CD14-positive monocyte (primary cell): ENCODE measurements around the gene KCNK3. TPM values are rescaled to one million over a fixed set of nuclear protein-coding genes. Genes with fewer than 3 reads are reported as not detected.

ENCODE experiments used
- DNase-seq, 3 donors: peaks; one replicate each; pipeline ENCODE4 v3.0.0-alpha.2; 2011 to 2022
- H2AFZ ChIP-seq: 2 replicates; pipeline ENCODE4 v1.6.0; 2012; ENCODE audit warnings: mild to moderate bottlenecking, low read depth, low read length, inconsistent platforms; ENCODE audit not compliant: insufficient read depth, poor library complexity, severe bottlenecking
- H3K27ac ChIP-seq, 2 donors: 1 replicate in 1 of 2; 2 replicates in 1 of 2; pipeline ENCODE4 v1.5.1; 2012 to 2013; ENCODE audit warnings: low read length in 2 of 2, control low read depth in 1 of 2, inconsistent platforms in 1 of 2, low read depth in 1 of 2, mild to moderate bottlenecking in 1 of 2
- H3K27me3 ChIP-seq, 2 donors: one replicate each; pipeline versions ENCODE4 v1.6.0 to v1.6.1; 2011 to 2013; ENCODE audit warnings: low read length in 2 of 2; ENCODE audit not compliant: control insufficient read depth in 2 of 2, insufficient read depth in 2 of 2
- H3K36me3 ChIP-seq, 2 donors: replicated peaks in 1 of 2; 1 replicate in 1 of 2; 2 replicates in 1 of 2; pipeline versions ENCODE4 v1.5.1 to v1.6.1; 2012 to 2013; ENCODE audit warnings: low read length in 2 of 2, control low read depth in 1 of 2, inconsistent platforms in 1 of 2, mild to moderate bottlenecking in 1 of 2; ENCODE audit not compliant: insufficient read depth in 2 of 2, control insufficient read depth in 1 of 2
- H3K4me1 ChIP-seq, 2 donors: 1 replicate in 1 of 2; 2 replicates in 1 of 2; pipeline versions ENCODE4 v1.5.1 to v1.6.1; 2012 to 2013; ENCODE audit warnings: low read length in 2 of 2, control low read depth in 1 of 2, inconsistent platforms in 1 of 2, mild to moderate bottlenecking in 1 of 2, moderate library complexity in 1 of 2; ENCODE audit not compliant: insufficient read depth in 2 of 2, control insufficient read depth in 1 of 2
- H3K4me2 ChIP-seq: replicated peaks from 2 replicates; pipeline ENCODE3; 2012; ENCODE audit warnings: low read length, moderate library complexity, mild to moderate bottlenecking; ENCODE audit not compliant: poor library complexity, severe bottlenecking; ENCODE audit errors: extremely low read depth
- H3K4me3 ChIP-seq, 3 experiments: fragments of 200-600 bp in 1 of 3; sonication (generic) in 1 of 3; replicated peaks in 1 of 3; 1 replicate in 2 of 3; 2 replicates in 1 of 3; pipeline ENCODE4 v1.5.1; 2011 to 2013; ENCODE audit warnings: low read length in 3 of 3, mild to moderate bottlenecking in 3 of 3, control low read depth in 2 of 3, low read depth in 2 of 3, inconsistent platforms in 1 of 3, moderate library complexity in 1 of 3
- H3K79me2 ChIP-seq: 2 replicates; pipeline ENCODE4 v1.6.0; 2012; ENCODE audit warnings: mild to moderate bottlenecking, control low read depth, inconsistent platforms, low read length, moderate library complexity; ENCODE audit not compliant: insufficient read depth
- H3K9ac ChIP-seq: 2 replicates; pipeline ENCODE4 v1.6.0; 2017; ENCODE audit warnings: low read length, mild to moderate bottlenecking; ENCODE audit not compliant: insufficient read depth, poor library complexity, severe bottlenecking
- H3K9me3 ChIP-seq, 2 donors: replicated peaks in 1 of 2; 1 replicate in 1 of 2; 2 replicates in 1 of 2; pipeline versions ENCODE4 v1.5.1 to v1.6.1; 2012 to 2013; ENCODE audit warnings: low read length in 2 of 2, control low read depth in 1 of 2; ENCODE audit not compliant: control insufficient read depth in 1 of 2, insufficient read depth in 1 of 2
- H4K20me1 ChIP-seq: 2 replicates; pipeline ENCODE4 v1.6.0; 2012; ENCODE audit warnings: mild to moderate bottlenecking, low read length, control low read depth, moderate library complexity; ENCODE audit not compliant: insufficient read depth
- H3K27ac Mint-ChIP-seq, 7 donors: one replicate each; pipeline ENCODE4 v1.8.0; 2020; ENCODE audit warnings: mild to moderate bottlenecking in 7 of 7, mixed read lengths in 7 of 7, moderate library complexity in 6 of 7, inconsistent platforms in 2 of 7
- H3K27me3 Mint-ChIP-seq, 3 donors: one replicate each; pipeline ENCODE4 v1.8.0; 2021 to 2022; ENCODE audit warnings: low read depth in 3 of 3, mild to moderate bottlenecking in 3 of 3, mixed read lengths in 3 of 3, moderate library complexity in 3 of 3, inconsistent platforms in 1 of 3
- H3K36me3 Mint-ChIP-seq, 2 donors: one replicate each; pipeline ENCODE4 v1.8.0; 2020; ENCODE audit warnings: mixed read lengths in 2 of 2, inconsistent platforms in 1 of 2, mild to moderate bottlenecking in 1 of 2
- H3K4me1 Mint-ChIP-seq: one replicate; pipeline ENCODE4 v1.8.0; 2020; ENCODE audit warnings: mild to moderate bottlenecking, mixed read lengths
- H3K4me3 Mint-ChIP-seq, 2 donors: one replicate each; pipeline ENCODE4 v1.8.0; 2020; ENCODE audit warnings: mild to moderate bottlenecking in 2 of 2, mixed read lengths in 2 of 2, moderate library complexity in 1 of 2
- H3K9me3 Mint-ChIP-seq, 7 donors: one replicate each; pipeline ENCODE4 v1.8.0; 2020 to 2022; ENCODE audit warnings: mixed read lengths in 7 of 7, mild to moderate bottlenecking in 6 of 7, moderate library complexity in 6 of 7, inconsistent platforms in 2 of 7
- CTCF ChIP-seq: fragments of 200-600 bp; IDR thresholded peaks from one replicate; pipeline ENCODE4 v1.8.0; 2022; ENCODE audit warnings: antibody characterized with exemption, mild to moderate bottlenecking
- WGBS: methylation state at CpG from one replicate; pipeline ENCODE4 v1.1.5; 2013; ENCODE audit warnings: missing lambda C conversion rate; ENCODE audit not compliant: insufficient coverage; 5-methylcytosine and 5-hydroxymethylcytosine counted together
- intact Hi-C, 2 donors: fragments of 100-400 bp; cut with micrococcal nuclease; formaldehyde crosslinking; loops; one replicate each; pipeline versions ENCODE4 v1.15.0 to v1.15.1; 2023
- polyA plus RNA-seq, 3 donors: library from polyadenylated mRNA; depleted of rRNA in 1 of 3; unstranded in 2 of 3; stranded (reverse) in 1 of 3; fragments of 300-500 nt in 2 of 3; fragments of >200 nt in 1 of 3; fragmentation: Illumina TruSeq in 2 of 3; gene quantifications; 1 replicate in 2 of 3; 2 replicates in 1 of 3; pipeline ENCODE4 v1.2.3, GENCODE V29; 2012 to 2021

The KCNK3 gene
- polyA plus RNA-seq, 3 donors: not detected

GRCh38 chr2:26726228-26726627, 33.7 kb downstream of the KCNK3 start:
- H3K4me2 ChIP-seq: no peak overlapping the region
- H3K9ac ChIP-seq: no peak overlapping the region
- peaks cover 15 to 22% (median 20%) of the 10 kb centered on the region in 3 donors for H3K27me3 Mint-ChIP-seq
- H3K9me3 Mint-ChIP-seq: peaks cover 0 to 5% (median 0%) of the 10 kb centered on the region in 7 donors
- DNase-seq: no peak
- no peak overlapping the region for H3K27ac Mint-ChIP-seq
- no peak overlapping the region for H3K4me3 Mint-ChIP-seq
- intact Hi-C loops: no loop called here
- H2AFZ ChIP-seq: no peak overlapping the region
- H3K9me3 ChIP-seq: no peaks in the 10 kb centered on the region
- no peaks in the 10 kb centered on the region for H3K4me1 Mint-ChIP-seq
- H3K27ac ChIP-seq: no peak overlapping the region
- no peak for TF ChIP-seq CTCF
- peaks cover 0 to 26% of the 10 kb centered on the region in 2 donors for H3K27me3 ChIP-seq
- WGBS: no CpG with 5 or more reads among the region's 1 CpG
- H3K4me3 ChIP-seq: no peak overlapping the region
- no peaks in the 10 kb centered on the region for H3K36me3 ChIP-seq
- no peaks in the 10 kb centered on the region for H4K20me1 ChIP-seq
- no peaks in the 10 kb centered on the region for H3K79me2 ChIP-seq
- H3K4me1 ChIP-seq: peaks cover 0 to 4% of the 10 kb centered on the region in 2 donors
- no peaks in the 10 kb centered on the region for H3K36me3 Mint-ChIP-seq

- H3K27me3 Mint-ChIP-seq: peaks cover 15 to 25% (median 22%) of the 10 kb centered on the region in 3 donors
- peak overlapping the region in 1 of 2 donors; percentile 70 for H3K4me3 Mint-ChIP-seq
- WGBS: 59% methylated on average over 100 of the region's 101 CpGs
Measured at GRCh38 chr2:26727641-26728561, 35.4 kb downstream of the KCNK3 start.

More at GRCh38 chr2:26727641-26728561, 35.4 kb downstream of the KCNK3 start:
- H3K4me2 ChIP-seq: no peak overlapping the region
- Mint-ChIP-seq H3K36me3 (no peaks in the 10 kb centered on the region), H3K9me3 (peaks cover 0 to 5% (median 0%) of the 10 kb centered on the region in 7 donors), H3K4me1 (no peaks in the 10 kb centered on the region), H3K27ac (no peak overlapping the region)
- H3K79me2 ChIP-seq: no peaks in the 10 kb centered on the region
- no peaks in the 10 kb centered on the region for H3K36me3 ChIP-seq
- no peak overlapping the region for H2AFZ ChIP-seq
- intact Hi-C loops: no loop called here
- peaks cover 0 to 4% of the 10 kb centered on the region in 2 donors for H3K4me1 ChIP-seq
- H4K20me1 ChIP-seq: no peaks in the 10 kb centered on the region
- no peak overlapping the region for H3K4me3 ChIP-seq
- no peak overlapping the region for H3K9ac ChIP-seq
- TF ChIP-seq CTCF: no peak
- no peak overlapping the region for H3K27ac ChIP-seq
- H3K9me3 ChIP-seq: no peaks in the 10 kb centered on the region
- H3K27me3 ChIP-seq: peaks cover 0 to 26% of the 10 kb centered on the region in 2 donors
- DNase-seq: no peak
